H1 (cell line): ENCODE results near the gene CYP2A6. TPM values are rescaled to one million over a fixed set of nuclear protein-coding genes. Genes with fewer than 3 reads are reported as not detected.
"Not testable (repeated sequence)": the region's sequence is repeated elsewhere in the genome, so short reads cannot be mapped to it uniquely, and the experiment has no call there.

Source experiments
- CTCF ChIA-PET: fragments of 300-600 bp; sonication (Branson Sonifier 250); formaldehyde crosslinking; loops from one replicate; lab custom pipeline; 2021; ENCODE audit not compliant: partially characterized antibody; lab: Charles Lee
- POLR2A ChIA-PET: fragments of 300-600 bp; sonication (Branson Sonifier 250); formaldehyde crosslinking; loops from one replicate; lab custom pipeline; 2021; ENCODE audit warnings: inconsistent platforms; ENCODE audit not compliant: partially characterized antibody; lab: Charles Lee
- DNase-seq, 2 experiments: peaks; one replicate each; pipeline versions ENCODE4 v3.0.0 to v3.0.0-alpha.2; 2010 to 2022; ENCODE audit warnings: low spot score in 2 of 2, low read depth in 1 of 2, mixed read lengths in 1 of 2
- FAIRE-seq: peaks from 2 replicates; lab custom pipeline; 2011; peaks lifted over from hg19 to GRCh38; lab: Jason Lieb, UNC
- H2AFZ ChIP-seq: 2 replicates; pipeline ENCODE4 v1.8.1; 2012; ENCODE audit warnings: low read length, inconsistent platforms
- H2AK5ac ChIP-seq: 2 replicates; pipeline ENCODE4 v1.6.1; 2013; ENCODE audit warnings: low read depth, low read length
- H2BK120ac ChIP-seq: replicated peaks from 2 replicates; pipeline ENCODE3; 2013; ENCODE audit warnings: low read depth, low read length, inconsistent platforms
- H2BK12ac ChIP-seq: 2 replicates; pipeline ENCODE4 v1.6.1; 2013; ENCODE audit warnings: low read depth, low read length
- H2BK15ac ChIP-seq: 2 replicates; pipeline ENCODE4 v1.6.1; 2013; ENCODE audit warnings: low read length
- H2BK20ac ChIP-seq: 2 replicates; pipeline ENCODE4 v1.6.1; 2013; ENCODE audit warnings: low read length
- H2BK5ac ChIP-seq: 2 replicates; pipeline ENCODE4 v1.6.1; 2013; ENCODE audit warnings: low read depth, low read length
- H3K14ac ChIP-seq: 2 replicates; pipeline ENCODE4 v1.6.1; 2013; ENCODE audit warnings: inconsistent platforms; ENCODE audit not compliant: insufficient read length
- H3K18ac ChIP-seq: 2 replicates; pipeline ENCODE4 v1.6.1; 2013; ENCODE audit warnings: low read length; ENCODE audit errors: extremely low read depth
- H3K23ac ChIP-seq: 2 replicates; pipeline ENCODE4 v1.6.1; 2013; ENCODE audit warnings: inconsistent platforms; ENCODE audit not compliant: insufficient read length
- H3K23me2 ChIP-seq: 2 replicates; pipeline ENCODE4 v1.6.1; 2013; ENCODE audit warnings: low read depth, low read length
- H3K27ac ChIP-seq: 2 replicates; pipeline ENCODE4 v1.6.1; 2011; ENCODE audit warnings: low read depth, low read length, inconsistent platforms
- H3K27me3 ChIP-seq, 4 experiments: replicated peaks in 1 of 4; 1 replicate in 1 of 4; 2 replicates in 3 of 4; pipeline versions ENCODE4 v1.6.1 to v1.8.1; 2011 to 2013; ENCODE audit warnings: low read length in 3 of 4, mild to moderate bottlenecking in 3 of 4, inconsistent platforms in 2 of 4, mixed read lengths in 2 of 4, moderate library complexity in 1 of 4; ENCODE audit not compliant: control insufficient read depth in 3 of 4, insufficient read depth in 3 of 4; ENCODE audit errors: extremely low read depth in 1 of 4
- H3K36me3 ChIP-seq, 4 experiments: 2 replicates each; pipeline versions ENCODE4 v1.6.1 to v1.8.1; 2011 to 2013; ENCODE audit warnings: mild to moderate bottlenecking in 4 of 4, low read length in 3 of 4, moderate library complexity in 2 of 4, control low read depth in 1 of 4, inconsistent platforms in 1 of 4; ENCODE audit not compliant: insufficient read depth in 4 of 4, control insufficient read depth in 2 of 4
- H3K4ac ChIP-seq: replicated peaks from 2 replicates; pipeline ENCODE3; 2013; ENCODE audit warnings: low read length, low read depth, mixed read lengths, inconsistent platforms; ENCODE audit not compliant: insufficient read length
- H3K4me1 ChIP-seq, 4 experiments: replicated peaks in 1 of 4; 1 replicate in 1 of 4; 2 replicates in 3 of 4; pipeline versions ENCODE4 v1.6.1 to v1.8.1; 2011 to 2013; ENCODE audit warnings: low read length in 3 of 4, inconsistent platforms in 2 of 4, mixed read lengths in 1 of 4; ENCODE audit not compliant: insufficient read depth in 4 of 4, control insufficient read depth in 3 of 4
- H3K4me2 ChIP-seq, 2 experiments: 2 replicates each; pipeline versions ENCODE4 v1.6.1 to v1.8.1; 2011 to 2013; ENCODE audit warnings: low read depth in 2 of 2, low read length in 2 of 2, control low read depth in 1 of 2, inconsistent platforms in 1 of 2, mild to moderate bottlenecking in 1 of 2; ENCODE audit not compliant: insufficient read depth in 1 of 2
- H3K4me3 ChIP-seq, 4 experiments: fragments of 200-600, 300-600 bp in 1 of 4; sonication (generic), shearing (Covaris generic), sonication (Bioruptor Twin) in 1 of 4; 2 replicates each; pipeline versions ENCODE4 v1.5.1 to v1.8.1; 2011 to 2016; ENCODE audit warnings: low read length in 4 of 4, low read depth in 3 of 4, control low read depth in 2 of 4, inconsistent platforms in 2 of 4, mild to moderate bottlenecking in 2 of 4, mixed read lengths in 1 of 4, moderate library complexity in 1 of 4; ENCODE audit not compliant: insufficient read depth in 2 of 4; ENCODE audit errors: extremely low read depth in 1 of 4
- H3K56ac ChIP-seq: replicated peaks from 2 replicates; pipeline ENCODE3; 2013; ENCODE audit warnings: low read depth, mild to moderate bottlenecking, mixed read lengths, low read length, inconsistent platforms; ENCODE audit not compliant: insufficient read length
- H3K79me1 ChIP-seq: 2 replicates; pipeline ENCODE4 v1.6.1; 2013; ENCODE audit warnings: low read depth, low read length, control low read depth
- H3K79me2 ChIP-seq, 2 experiments: 2 replicates each; pipeline versions ENCODE4 v1.6.1 to v1.8.1; 2012 to 2013; ENCODE audit warnings: low read length in 2 of 2, mild to moderate bottlenecking in 2 of 2, inconsistent platforms in 1 of 2; ENCODE audit not compliant: insufficient read depth in 2 of 2, control insufficient read depth in 1 of 2
- H3K9ac ChIP-seq, 4 experiments: replicated peaks in 1 of 4; 1 replicate in 1 of 4; 2 replicates in 3 of 4; pipeline versions ENCODE4 v1.6.1 to v1.8.1; 2011 to 2013; ENCODE audit warnings: low read depth in 3 of 4, low read length in 3 of 4, control low read depth in 2 of 4, mild to moderate bottlenecking in 2 of 4, moderate library complexity in 2 of 4, inconsistent platforms in 1 of 4; ENCODE audit errors: extremely low read depth in 1 of 4
- H3K9me3 ChIP-seq, 2 experiments: 2 replicates each; pipeline versions ENCODE4 v1.6.1 to v1.8.1; 2012 to 2013; ENCODE audit warnings: mild to moderate bottlenecking in 2 of 2, moderate library complexity in 2 of 2, control low read depth in 1 of 2, inconsistent platforms in 1 of 2, low read depth in 1 of 2, low read length in 1 of 2, mixed read lengths in 1 of 2; ENCODE audit not compliant: insufficient read depth in 2 of 2
- H4K20me1 ChIP-seq, 2 experiments: replicated peaks in 1 of 2; 2 replicates each; pipeline versions ENCODE3 to v1.8.1; 2011 to 2013; ENCODE audit warnings: inconsistent platforms in 2 of 2, low read length in 2 of 2, mild to moderate bottlenecking in 1 of 2; ENCODE audit not compliant: insufficient read depth in 2 of 2, control insufficient read depth in 1 of 2
- H4K5ac ChIP-seq: 2 replicates; pipeline ENCODE4 v1.6.1; 2013; ENCODE audit warnings: low read length, low read depth, mixed read lengths, inconsistent platforms; ENCODE audit not compliant: insufficient read length
- H4K8ac ChIP-seq: 2 replicates; pipeline ENCODE4 v1.8.0; 2013; ENCODE audit warnings: mild to moderate bottlenecking, moderate library complexity, low read length, inconsistent platforms; ENCODE audit not compliant: insufficient read depth; ENCODE audit errors: extremely low read depth
- H4K91ac ChIP-seq: replicated peaks from 2 replicates; pipeline ENCODE3; 2013; ENCODE audit warnings: low read length, mixed read lengths, inconsistent platforms; ENCODE audit not compliant: insufficient read length
- CTCF ChIP-seq, 3 experiments: IDR thresholded peaks; 1 replicate in 2 of 3; 2 replicates in 1 of 3; pipeline versions ENCODE4 v1.5.1 to v1.6.1; 2011; ENCODE audit warnings: low read length in 3 of 3, mild to moderate bottlenecking in 3 of 3, inconsistent platforms in 2 of 3, low read depth in 1 of 3, moderate library complexity in 1 of 3; ENCODE audit not compliant: insufficient read depth in 1 of 3; ENCODE audit errors: control extremely low read depth in 1 of 3
- RAD21 ChIP-seq, 2 experiments: IDR thresholded peaks in 1 of 2; conservative IDR thresholded peaks in 1 of 2; 2 replicates each; pipeline ENCODE4 v1.6.1; 2011; ENCODE audit warnings: low read depth in 2 of 2, low read length in 2 of 2, improper control_type of control experiment in 1 of 2, inconsistent platforms in 1 of 2, mild to moderate bottlenecking in 1 of 2, moderate library complexity in 1 of 2
- WGBS, 2 experiments: shearing (Covaris generic) in 1 of 2; methylation state at CpG; one replicate each; pipeline versions ENCODE4 v1.1.6 to v1.1.7; 2013 to 2015; ENCODE audit warnings: low lambda C conversion rate in 2 of 2, mixed read lengths in 2 of 2, inconsistent platforms in 1 of 2, low coverage in 1 of 2, missing lambda C conversion rate in 1 of 2; ENCODE audit not compliant: insufficient replicate concordance in 2 of 2, insufficient coverage in 1 of 2, insufficient read length in 1 of 2; ENCODE audit errors: extremely low coverage in 1 of 2, missing lambda C conversion rate in 1 of 2; 5-methylcytosine and 5-hydroxymethylcytosine counted together
- polyA plus RNA-seq, 7 experiments: library from polyadenylated mRNA; depleted of rRNA in 3 of 7; stranded (reverse) in 5 of 7; unstranded in 2 of 7; fragments of >200 nt in 5 of 7; fragments of 200-250 nt in 2 of 7; gene quantifications; 1 replicate in 5 of 7; 2 replicates in 1 of 7; 4 replicates in 1 of 7; pipeline versions ENCODE4 v1.2.1 to v1.2.3, GENCODE V29; 2011 to 2013; ENCODE audit warnings: missing spikeins in 2 of 7, mixed read lengths in 2 of 7
- total RNA-seq: library from RNA; stranded (reverse); fragmentation: NEBNext Ultra II Directional; extraction: Animal tissue kit (Norgen Biotek cat#: 25700); gene quantifications from 2 replicates; pipeline ENCODE4 v1.2.1, GENCODE V29; 2021

CYP2A6 gene
- total and polyA plus RNA-seq, 2 of the 8 experiments (the other 6 are each of a cell fraction or from before 2014, with no cell fraction given) = 0.33 TPM; not detected in 1

DNA sequence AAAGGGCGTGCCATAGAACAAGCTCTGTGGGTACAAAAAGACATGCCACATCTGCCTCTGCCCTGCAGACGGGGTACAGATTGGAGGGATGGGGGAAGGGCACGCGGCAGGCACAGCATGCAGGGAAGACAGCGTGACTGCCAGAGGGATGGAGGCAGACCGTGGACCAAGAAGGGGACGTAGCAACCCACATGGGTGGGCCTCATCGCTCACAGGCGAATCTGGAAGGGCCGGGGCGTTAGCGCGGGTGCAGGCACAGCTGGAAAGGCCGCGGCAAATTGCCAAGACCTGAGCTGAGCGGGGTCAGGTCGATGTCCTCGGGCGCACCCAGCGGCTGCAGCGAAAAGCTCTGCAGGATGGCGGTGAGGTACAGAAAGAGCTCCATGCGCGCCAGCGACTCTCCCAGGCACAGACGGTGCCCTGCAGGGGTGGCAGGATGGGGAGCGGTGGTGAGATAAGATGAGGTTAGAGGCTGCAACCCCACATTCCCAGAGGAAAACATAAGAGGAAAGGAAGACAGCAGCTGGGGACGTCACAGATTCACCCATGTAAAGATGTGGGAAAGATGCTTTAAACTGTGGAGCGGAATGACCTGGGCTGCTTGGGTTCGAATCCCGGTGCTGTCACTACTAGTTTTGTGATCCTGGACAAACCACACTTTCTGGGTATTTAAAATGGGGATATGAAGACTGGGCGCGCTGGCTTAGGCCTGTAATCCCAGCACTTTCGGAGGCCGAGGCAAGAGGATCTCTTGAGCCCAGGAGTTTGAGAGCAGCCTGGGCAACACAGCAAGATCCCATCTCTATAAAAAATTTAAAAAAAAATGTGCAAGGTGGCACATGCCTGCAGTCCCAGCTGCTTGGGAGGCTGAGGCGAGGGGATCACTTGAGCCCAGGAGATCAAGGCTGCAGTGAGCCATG, 31.5 kb downstream of the CYP2A6 start:
- H2BK20ac ChIP-seq, FAIRE-seq, H4K91ac ChIP-seq, H3K56ac ChIP-seq, H3K23me2 ChIP-seq, H3K9ac ChIP-seq, H3K79me1 ChIP-seq, H3K9me3 ChIP-seq, H3K14ac ChIP-seq, H2AK5ac ChIP-seq, H2BK120ac ChIP-seq, H3K27ac ChIP-seq, H3K36me3 ChIP-seq, H3K23ac ChIP-seq, H3K4ac ChIP-seq, H3K4me1 ChIP-seq, H3K27me3 ChIP-seq, H3K79me2 ChIP-seq, H4K20me1 ChIP-seq: not testable (repeated sequence)
- H3K4me2 ChIP-seq = peak overlapping the region; percentile 85 to 93
- H2AFZ ChIP-seq = peak overlapping the region; percentile 92; the same call in 1 of the 2 replicates
- peak overlapping the region; percentile 90 for H3K18ac ChIP-seq
- peak in 1 of 2 experiments; percentile 76 for DNase-seq
- H2BK15ac ChIP-seq = peak overlapping the region; percentile 99; the same call in 1 of the 2 replicates
- CTCF ChIA-PET = interaction anchor here (0.7 to 3.0 kb wide), 18 partner anchors 10 to 325 kb away, joined by 3 to 16 read pairs (median 6); partner anchors contain the start of genes ACTMAP and SNRPA
- WGBS, 2 experiments = 35% methylated on average over 24 of the region's 36 CpGs; no CpG with 5 or more reads in 1 of the 2 experiments
- peak; percentile 24 to 25; a peak in 3 of 4 replicates for TF ChIP-seq RAD21 (IDR thresholded peaks at IDR 0.05 in 1 of 2, conservative IDR thresholded peaks at IDR 0.05 in 1 of 2; ENCODE audit: low read depth in 2 of 2, low read length in 2 of 2)
- TF ChIP-seq CTCF (IDR thresholded peaks at IDR 0.05; ENCODE audit: control extremely low read depth in 1 of 3, insufficient read depth in 1 of 3, low read depth in 1 of 3, low read length in 3 of 3) = peak in 2 of 3 experiments; percentile 48 to 57; a peak in 3 of 4 replicates
- peak overlapping the region; percentile 92; the same call in 1 of the 2 replicates for H2BK12ac ChIP-seq
- peak overlapping the region in 2 of 4 experiments; percentile 11 to 49; a peak in 2 of 8 replicates for H3K4me3 ChIP-seq
- peak overlapping the region; percentile 88; the same call in 1 of the 2 replicates for H2BK5ac ChIP-seq
- H4K8ac ChIP-seq = peak overlapping the region; percentile 51; the same call in 1 of the 2 replicates
- POLR2A ChIA-PET = interaction anchor here (0.9 to 2.2 kb wide), 5 partner anchors 10 to 66 kb away, joined by 3 to 8 read pairs (median 4); partner anchors contain the start of gene EGLN2
- H4K5ac ChIP-seq = peak overlapping the region; percentile 72
